HepG2 (cell line): ENCODE data around the gene ARG2. TPM values are rescaled to one million over a fixed set of nuclear protein-coding genes. Genes with fewer than 3 reads are reported as not detected.
A peak's percentile ranks its signal among the peaks of the same experiment; 100 is the strongest.

Experiments used
- CHCHD3 ChIP-seq: sonication (generic); formaldehyde crosslinking; IDR thresholded peaks from 2 replicates; pipeline ENCODE4 v1.8.0; 2022; ENCODE audit warnings: mild to moderate bottlenecking, missing genetic modification reagents, moderate library complexity
- ERF ChIP-seq: IDR thresholded peaks from 2 replicates; pipeline ENCODE4 v1.6.1; 2018; ENCODE audit warnings: missing biosample characterization, missing genetic modification reagents
- FLYWCH1 ChIP-seq: sonication (generic); formaldehyde crosslinking; IDR thresholded peaks from 2 replicates; pipeline ENCODE4 v1.8.1; 2023; ENCODE audit warnings: mild to moderate bottlenecking, missing genetic modification reagents
- IKZF5 ChIP-seq: IDR thresholded peaks from 2 replicates; pipeline ENCODE4 v1.6.1; 2018; ENCODE audit warnings: missing genetic modification reagents, mild to moderate bottlenecking, missing compliant biosample characterization
- PATZ1 ChIP-seq: sonication (generic); formaldehyde crosslinking; IDR thresholded peaks from 2 replicates; pipeline ENCODE4 v1.4.0; 2020; ENCODE audit warnings: missing genetic modification reagents
- PHF8 ChIP-seq: sonication (generic); formaldehyde crosslinking; IDR thresholded peaks from 2 replicates; pipeline ENCODE4 v1.5.0; 2020; ENCODE audit warnings: missing genetic modification reagents
- POLR2AphosphoS5 ChIP-seq: IDR thresholded peaks from 2 replicates; pipeline ENCODE4 v1.6.1; 2012; ENCODE audit warnings: low read depth, low read length
- RARG ChIP-seq: sonication (generic); formaldehyde crosslinking; IDR thresholded peaks from 2 replicates; pipeline ENCODE4 v1.4.0; 2020; ENCODE audit warnings: low read depth, mild to moderate bottlenecking, missing genetic modification reagents
- SKI ChIP-seq: fragments of 450-650 bp; IDR thresholded peaks from one replicate; pipeline ENCODE4 v1.6.1; 2018; ENCODE audit warnings: mild to moderate bottlenecking; ENCODE audit not compliant: partially characterized antibody
- SPEN ChIP-seq: sonication (generic); formaldehyde crosslinking; IDR thresholded peaks from 2 replicates; pipeline ENCODE4 v1.5.1; 2020; ENCODE audit warnings: low read depth, mild to moderate bottlenecking, missing genetic modification reagents
- TBX2 ChIP-seq: sonication (generic); formaldehyde crosslinking; IDR thresholded peaks from 2 replicates; pipeline ENCODE4 v1.5.0; 2020; ENCODE audit warnings: missing genetic modification reagents, mild to moderate bottlenecking, borderline replicate concordance
- TP53 ChIP-seq: sonication (generic); formaldehyde crosslinking; conservative IDR thresholded peaks from 2 replicates; pipeline ENCODE4 v1.4.0; 2020; ENCODE audit warnings: missing genetic modification reagents
- TRIM24 ChIP-seq: sonication (generic); formaldehyde crosslinking; IDR thresholded peaks from 2 replicates; pipeline ENCODE4 v1.8.0; 2022; ENCODE audit warnings: mild to moderate bottlenecking, missing genetic modification reagents
- ZBTB2 ChIP-seq: sonication (generic); formaldehyde crosslinking; IDR thresholded peaks from 2 replicates; pipeline ENCODE4 v1.8.0; 2022; ENCODE audit warnings: low read depth, missing genetic modification reagents
- ZNF281 ChIP-seq: sonication (generic); formaldehyde crosslinking; IDR thresholded peaks from 2 replicates; pipeline ENCODE4 v1.4.0; 2020; ENCODE audit warnings: missing genetic modification reagents, borderline replicate concordance
- ZNF296 ChIP-seq: sonication (generic); formaldehyde crosslinking; conservative IDR thresholded peaks from 2 replicates; pipeline ENCODE4 v1.5.0; 2020; ENCODE audit warnings: mild to moderate bottlenecking, missing genetic modification reagents
- ZNF543 ChIP-seq: sonication (generic); formaldehyde crosslinking; IDR thresholded peaks from 2 replicates; pipeline ENCODE4 v1.4.0; 2020; ENCODE audit warnings: mild to moderate bottlenecking, missing genetic modification reagents
- ZNF652 ChIP-seq: IDR thresholded peaks from 2 replicates; pipeline ENCODE4 v1.6.1; 2016; ENCODE audit warnings: low read depth, borderline replicate concordance
- ZNF674 ChIP-seq: sonication (generic); formaldehyde crosslinking; IDR thresholded peaks from 2 replicates; pipeline ENCODE4 v1.5.0; 2020; ENCODE audit warnings: low read depth, mild to moderate bottlenecking, missing genetic modification reagents
- ZNF704 ChIP-seq: sonication (generic); formaldehyde crosslinking; IDR thresholded peaks from 2 replicates; pipeline ENCODE4 v1.8.1; 2023; ENCODE audit warnings: mild to moderate bottlenecking, inconsistent platforms, moderate library complexity, missing genetic modification reagents, borderline replicate concordance
- ZNF878 ChIP-seq: sonication (generic); formaldehyde crosslinking; IDR thresholded peaks from 2 replicates; pipeline ENCODE4 v1.8.1; 2023; ENCODE audit warnings: mild to moderate bottlenecking, missing genetic modification reagents, moderate library complexity
- polyA plus RNA-seq, 8 experiments: library from polyadenylated mRNA; depleted of rRNA in 3 of 8; stranded (reverse) in 7 of 8; unstranded in 1 of 8; fragments of >200 nt; fragmentation: Illumina TruSeq in 4 of 8; extraction: Trizol in 4 of 8; gene quantifications; 2 replicates each; pipeline versions ENCODE4 v1.2.1 to v1.2.3, GENCODE V29; 2011 to 2016; ENCODE audit warnings: low read depth in 4 of 8, missing spikeins in 1 of 8, mixed read lengths in 1 of 8; ENCODE audit not compliant: insufficient read depth in 1 of 8
- total RNA-seq, 5 experiments: library from RNA; depleted of rRNA; stranded (reverse); fragments of >200 nt; fragmentation: Illumina TruSeq; extraction: Trizol; gene quantifications; 2 replicates each; pipeline ENCODE4 v1.2.3, GENCODE V29; 2016; ENCODE audit warnings: low read depth in 1 of 5

The ARG2 gene
- total and polyA plus RNA-seq, 2 of the 13 experiments (the other 11 are each of a cell fraction or from before 2014, with no cell fraction given) = 37.5 to 73.6 TPM

- TF ChIP-seq ZNF281 (CRISPR knock-in tag) (no peak), RARG (no peak), TP53 (CRISPR knock-in tag) (no peak), ZNF543 (CRISPR knock-in tag) (no peak), SPEN (CRISPR knock-in tag) (peak; percentile 73; the same call in 1 of the 2 replicates), ZNF704 (CRISPR knock-in tag) (peak; percentile 44; the same call in 1 of the 2 replicates), ZNF674 (CRISPR knock-in tag) (no peak), TBX2 (peak; percentile 84), ERF (CRISPR knock-in tag) (peak; percentile 57; the same call in 1 of the 2 replicates), IKZF5 (CRISPR knock-in tag) (peak; percentile 73), TRIM24 (CRISPR knock-in tag) (no peak), SKI (peak; percentile 22), PHF8 (peak; percentile 56; the same call in 1 of the 2 replicates), PATZ1 (CRISPR knock-in tag) (peak; percentile 81), ZBTB2 (CRISPR knock-in tag) (no peak), ZNF652 (CRISPR knock-in tag) (no peak), POLR2AphosphoS5 (peak; percentile 71), CHCHD3 (CRISPR knock-in tag) (no peak), FLYWCH1 (CRISPR knock-in tag) (no peak), ZNF878 (CRISPR knock-in tag) (0 out of 2 replicates have a peak, but pooled peaks have one; percentile 45), ZNF296 (CRISPR knock-in tag) (no peak)
Observed at GRCh38 chr14:67619446-67620216, at the start of gene ARG2 (continued).
